T-helper 1 cell treated with Interleukin-12 subunit alpha and Interleukin-12 subunit beta and Interleukin-4 antibody, amounts not matched to agents 30 μg/mL and 1 μg/mL, for 36 hours (primary cell): ENCODE results near the gene ORC5.
"Not testable (repeated sequence)": the region's sequence is repeated elsewhere in the genome, so short reads cannot be mapped to it uniquely, and the experiment has no call there.

Source experiments
- H3K27ac Mint-ChIP-seq: one replicate; pipeline ENCODE4 v1.8.0; 2021; ENCODE audit warnings: mild to moderate bottlenecking, mixed read lengths
- H3K27me3 Mint-ChIP-seq: one replicate; pipeline ENCODE4 v1.8.0; 2021; ENCODE audit warnings: low read depth, mixed read lengths
- H3K36me3 Mint-ChIP-seq: one replicate; pipeline ENCODE4 v1.8.0; 2021; ENCODE audit warnings: low read depth, mixed read lengths
- H3K4me1 Mint-ChIP-seq: one replicate; pipeline ENCODE4 v1.8.0; 2021; ENCODE audit warnings: low read depth, mixed read lengths
- H3K4me3 Mint-ChIP-seq: one replicate; pipeline ENCODE4 v1.8.0; 2021; ENCODE audit warnings: mild to moderate bottlenecking, moderate library complexity, mixed read lengths
- H3K9me3 Mint-ChIP-seq: one replicate; pipeline ENCODE4 v1.8.0; 2021; ENCODE audit warnings: mixed read lengths

ORC5 gene

GRCh38 chr7:104207731-104208420 is at the start of gene ORC5:
Gene ORC5, minus strand, starts transcription at chr7:104208013. Its CDS starts 109 bp downstream, at chr7:104207904.
- peaks cover 12% of the 10 kb centered on the region for H3K27me3 Mint-ChIP-seq
- H3K27ac Mint-ChIP-seq = peak within 1 kb of the TSS; percentile 92
- peaks cover 5% of the 10 kb centered on the region for H3K36me3 Mint-ChIP-seq
- H3K9me3 Mint-ChIP-seq = no peaks in the 10 kb centered on the region
- H3K4me1 Mint-ChIP-seq = peaks cover 28% of the 10 kb centered on the region
- peak within 1 kb of the TSS; percentile 92 for H3K4me3 Mint-ChIP-seq

- Mint-ChIP-seq H3K4me3 (no peak overlapping the region), H3K27me3 (peaks cover 2% of the 10 kb centered on the region), H3K4me1 (no peaks in the 10 kb centered on the region), H3K9me3 (no peaks in the 10 kb centered on the region), H3K27ac (no peak overlapping the region), H3K36me3 (no peaks in the 10 kb centered on the region)
Measured at GRCh38 chr7:104255616-104256015, 47.8 kb upstream of the ORC5 start.

- peaks cover 4% of the 10 kb centered on the region for H3K27me3 Mint-ChIP-seq
- H3K4me1 Mint-ChIP-seq = no peaks in the 10 kb centered on the region
- H3K27ac Mint-ChIP-seq = no peak overlapping the region
- no peaks in the 10 kb centered on the region for H3K9me3 Mint-ChIP-seq
- H3K4me3 Mint-ChIP-seq = no peak overlapping the region
- no peaks in the 10 kb centered on the region for H3K36me3 Mint-ChIP-seq
Measured at GRCh38 chr7:104255194-104255593, 47.4 kb upstream of the ORC5 start.

GRCh38 chr7:104254696-104255095 is 46.9 kb upstream of the ORC5 start:
- Mint-ChIP-seq H3K27ac (no peak overlapping the region), H3K4me1 (no peaks in the 10 kb centered on the region), H3K27me3 (peaks cover 4% of the 10 kb centered on the region), H3K4me3 (no peak overlapping the region), H3K9me3 (no peaks in the 10 kb centered on the region), H3K36me3 (no peaks in the 10 kb centered on the region)

- no peaks in the 10 kb centered on the region for H3K9me3 Mint-ChIP-seq
- H3K4me1 Mint-ChIP-seq = no peaks in the 10 kb centered on the region
- H3K4me3 Mint-ChIP-seq = no peak overlapping the region
- no peak overlapping the region for H3K27ac Mint-ChIP-seq
- peaks cover 4% of the 10 kb centered on the region for H3K27me3 Mint-ChIP-seq
- H3K36me3 Mint-ChIP-seq = no peaks in the 10 kb centered on the region
Measured at GRCh38 chr7:104252409-104253134, 44.8 kb upstream of the ORC5 start.

GRCh38 chr7:104242638-104243037 is 34.8 kb upstream of the ORC5 start:
- H3K27me3 Mint-ChIP-seq = peaks cover 19% of the 10 kb centered on the region
- no peak overlapping the region for H3K27ac Mint-ChIP-seq
- H3K4me3 Mint-ChIP-seq = no peak overlapping the region
- H3K4me1 Mint-ChIP-seq = no peaks in the 10 kb centered on the region
- no peaks in the 10 kb centered on the region for H3K36me3 Mint-ChIP-seq
- no peaks in the 10 kb centered on the region for H3K9me3 Mint-ChIP-seq

GRCh38 chr7:104241538-104242209 is 33.9 kb upstream of the ORC5 start:
- H3K27me3 Mint-ChIP-seq = peaks cover 19% of the 10 kb centered on the region
- no peak overlapping the region for H3K4me3 Mint-ChIP-seq
- H3K9me3 Mint-ChIP-seq = no peaks in the 10 kb centered on the region
- no peak overlapping the region for H3K27ac Mint-ChIP-seq
- no peaks in the 10 kb centered on the region for H3K36me3 Mint-ChIP-seq
- no peaks in the 10 kb centered on the region for H3K4me1 Mint-ChIP-seq

- no peak overlapping the region for H3K4me3 Mint-ChIP-seq
- H3K27me3 Mint-ChIP-seq = peaks cover 19% of the 10 kb centered on the region
- H3K36me3 Mint-ChIP-seq = no peaks in the 10 kb centered on the region
- H3K27ac Mint-ChIP-seq = no peak overlapping the region
- no peaks in the 10 kb centered on the region for H3K4me1 Mint-ChIP-seq
- no peaks in the 10 kb centered on the region for H3K9me3 Mint-ChIP-seq
Measured at GRCh38 chr7:104241135-104241534, 33.3 kb upstream of the ORC5 start.

- Mint-ChIP-seq H3K36me3 (no peaks in the 10 kb centered on the region), H3K27ac (no peak overlapping the region), H3K4me3 (no peak overlapping the region), H3K9me3 (no peaks in the 10 kb centered on the region), H3K27me3 (peaks cover 19% of the 10 kb centered on the region), H3K4me1 (no peaks in the 10 kb centered on the region)
Measured at GRCh38 chr7:104240401-104240800, 32.6 kb upstream of the ORC5 start.

- not testable (repeated sequence) for H3K36me3 Mint-ChIP-seq, H3K27ac Mint-ChIP-seq, H3K9me3 Mint-ChIP-seq, H3K4me3 Mint-ChIP-seq, H3K4me1 Mint-ChIP-seq
- peaks cover 29% of the 10 kb centered on the region for H3K27me3 Mint-ChIP-seq
Measured at GRCh38 chr7:104234990-104235389, 27.2 kb upstream of the ORC5 start.

GRCh38 chr7:104231054-104232046 is 23.5 kb upstream of the ORC5 start:
- Mint-ChIP-seq H3K4me3 (no peak overlapping the region), H3K4me1 (peaks cover 3% of the 10 kb centered on the region), H3K27me3 (peaks cover 41% of the 10 kb centered on the region), H3K27ac (no peak overlapping the region), H3K36me3 (no peaks in the 10 kb centered on the region), H3K9me3 (no peaks in the 10 kb centered on the region)

GRCh38 chr7:104230606-104231005 is 22.8 kb upstream of the ORC5 start:
- Mint-ChIP-seq H3K4me1 (peaks cover 3% of the 10 kb centered on the region), H3K27me3 (peaks cover 41% of the 10 kb centered on the region), H3K9me3 (no peaks in the 10 kb centered on the region), H3K36me3 (no peaks in the 10 kb centered on the region), H3K27ac (no peak overlapping the region), H3K4me3 (no peak overlapping the region)

- Mint-ChIP-seq H3K27ac (no peak overlapping the region), H3K4me3 (no peak overlapping the region)
Measured at GRCh38 chr7:104228442-104228841, 20.6 kb upstream of the ORC5 start.

GRCh38 chr7:104225451-104225850 is 17.6 kb upstream of the ORC5 start:
- H3K27me3 Mint-ChIP-seq = peaks cover 34% of the 10 kb centered on the region
- H3K36me3 Mint-ChIP-seq = no peaks in the 10 kb centered on the region
- H3K4me1 Mint-ChIP-seq = no peaks in the 10 kb centered on the region
- H3K4me3 Mint-ChIP-seq = no peak overlapping the region
- no peak overlapping the region for H3K27ac Mint-ChIP-seq
- peaks cover 6% of the 10 kb centered on the region for H3K9me3 Mint-ChIP-seq

More at GRCh38 chr7:104228442-104228841, 20.6 kb upstream of the ORC5 start:
- Mint-ChIP-seq H3K4me1 (peaks cover 3% of the 10 kb centered on the region), H3K27me3 (peaks cover 43% of the 10 kb centered on the region), H3K9me3 (no peaks in the 10 kb centered on the region), H3K36me3 (no peaks in the 10 kb centered on the region)
